Calu3 (cell line): ENCODE data around the gene NHEJ1. TPM values are rescaled to one million over a fixed set of nuclear protein-coding genes. Genes with fewer than 3 reads are reported as not detected.

ENCODE experiments used
- BruUV-seq: library from RNA; stranded (reverse); fragments of 400-500 nt; replicated peaks from 2 replicates; lab custom pipeline; 2021; lab: Mats Ljungman, UMichigan
- CTCF ChIA-PET: fragments of 300-600 bp; sonication (Branson Sonifier 250); formaldehyde crosslinking; loops from one replicate; lab custom pipeline; 2022; ENCODE audit warnings: antibody characterized with exemption; lab: Charles Lee
- DNase-seq: peaks from one replicate; pipeline ENCODE4 v3.0.0; 2022
- H3K27ac Mint-ChIP-seq: one replicate; pipeline ENCODE4 v1.8.0; 2022; ENCODE audit warnings: mixed read lengths; ENCODE audit not compliant: unreplicated experiment
- H3K27me3 Mint-ChIP-seq: one replicate; pipeline ENCODE4 v1.8.0; 2022; ENCODE audit warnings: mixed read lengths; ENCODE audit not compliant: unreplicated experiment
- H3K36me3 Mint-ChIP-seq: one replicate; pipeline ENCODE4 v1.8.0; 2022; ENCODE audit warnings: mild to moderate bottlenecking, moderate library complexity, mixed read lengths; ENCODE audit not compliant: insufficient read depth, unreplicated experiment
- H3K4me1 Mint-ChIP-seq: one replicate; pipeline ENCODE4 v1.8.0; 2022; ENCODE audit warnings: mild to moderate bottlenecking, low read depth, mixed read lengths; ENCODE audit not compliant: unreplicated experiment
- H3K4me3 Mint-ChIP-seq: one replicate; pipeline ENCODE4 v1.8.0; 2022; ENCODE audit warnings: mild to moderate bottlenecking, low read depth, moderate library complexity, mixed read lengths; ENCODE audit not compliant: unreplicated experiment
- H3K9me3 Mint-ChIP-seq: one replicate; pipeline ENCODE4 v1.8.0; 2022; ENCODE audit warnings: low read depth, mixed read lengths; ENCODE audit not compliant: unreplicated experiment
- intact Hi-C: fragments of 100-400 bp; cut with micrococcal nuclease; formaldehyde crosslinking; loops from one replicate; pipeline ENCODE4 v1.10.0; 2022; ENCODE audit not compliant: unreplicated experiment
- total RNA-seq: library from RNA; stranded (reverse); gene quantifications from 2 replicates; pipeline ENCODE4 v1.2.3, GENCODE V29; 2022
- TF ChIP-seq, protein P1 (sequence below): fragments of 200-600 bp; IDR thresholded peaks from one replicate; pipeline ENCODE4 v1.8.0; 2022; ENCODE audit warnings: antibody characterized with exemption; ENCODE audit not compliant: unreplicated experiment

NHEJ1 gene
- total RNA-seq, 1 experiment from 2014 or later = 12.4 TPM

DNA sequence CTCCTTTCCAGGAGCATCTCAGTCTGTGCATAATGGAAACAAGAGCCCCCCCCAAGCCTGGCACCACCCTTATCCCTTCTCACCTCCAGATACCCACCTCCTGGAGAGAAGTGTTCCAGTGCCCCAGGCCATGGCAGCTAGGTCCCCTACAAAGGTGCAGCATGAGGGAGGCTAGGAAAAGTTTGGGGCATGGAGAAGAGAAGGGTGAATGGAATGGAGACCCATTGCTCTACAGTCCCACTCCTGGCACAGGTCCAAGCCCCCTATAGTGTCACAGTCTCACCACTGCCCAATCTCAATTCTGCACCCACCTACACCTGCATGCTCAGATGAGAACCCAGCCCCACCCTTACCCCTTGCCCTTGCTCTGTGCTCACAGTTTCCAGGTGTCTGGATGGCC is 8.3 kb upstream of the NHEJ1 start:
- intact Hi-C loops = loop anchor here (10.0 kb wide), 1 partner anchor 46 kb away; the partner anchor contains the start of gene ABCB6
- H3K4me1 Mint-ChIP-seq = peaks cover under 1% of the 10 kb centered on the region

DNA sequence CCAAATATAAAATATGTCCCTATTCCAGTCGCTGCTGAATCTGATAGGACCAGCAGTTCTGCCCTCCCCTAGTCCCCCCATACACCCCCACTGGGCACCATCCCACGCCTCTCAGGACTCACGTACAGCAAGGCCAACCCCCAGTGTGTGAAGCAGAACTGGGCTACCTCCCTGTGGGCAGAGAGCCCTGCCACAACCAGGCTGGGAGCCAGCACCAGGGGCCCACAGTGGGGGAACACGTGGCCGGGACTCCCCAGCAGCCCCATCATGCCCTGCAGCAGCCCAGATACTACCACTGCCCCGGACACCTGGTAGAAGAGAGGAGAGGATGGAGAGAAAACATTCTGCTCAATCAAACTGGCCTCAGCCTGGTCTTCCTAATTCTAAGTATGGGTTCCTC is 7.9 kb upstream of the NHEJ1 start:
- TF ChIP-seq, protein P1, sequence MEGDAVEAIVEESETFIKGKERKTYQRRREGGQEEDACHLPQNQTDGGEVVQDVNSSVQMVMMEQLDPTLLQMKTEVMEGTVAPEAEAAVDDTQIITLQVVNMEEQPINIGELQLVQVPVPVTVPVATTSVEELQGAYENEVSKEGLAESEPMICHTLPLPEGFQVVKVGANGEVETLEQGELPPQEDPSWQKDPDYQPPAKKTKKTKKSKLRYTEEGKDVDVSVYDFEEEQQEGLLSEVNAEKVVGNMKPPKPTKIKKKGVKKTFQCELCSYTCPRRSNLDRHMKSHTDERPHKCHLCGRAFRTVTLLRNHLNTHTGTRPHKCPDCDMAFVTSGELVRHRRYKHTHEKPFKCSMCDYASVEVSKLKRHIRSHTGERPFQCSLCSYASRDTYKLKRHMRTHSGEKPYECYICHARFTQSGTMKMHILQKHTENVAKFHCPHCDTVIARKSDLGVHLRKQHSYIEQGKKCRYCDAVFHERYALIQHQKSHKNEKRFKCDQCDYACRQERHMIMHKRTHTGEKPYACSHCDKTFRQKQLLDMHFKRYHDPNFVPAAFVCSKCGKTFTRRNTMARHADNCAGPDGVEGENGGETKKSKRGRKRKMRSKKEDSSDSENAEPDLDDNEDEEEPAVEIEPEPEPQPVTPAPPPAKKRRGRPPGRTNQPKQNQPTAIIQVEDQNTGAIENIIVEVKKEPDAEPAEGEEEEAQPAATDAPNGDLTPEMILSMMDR = no peak
- H3K36me3 Mint-ChIP-seq = no peaks in the 10 kb centered on the region
- no peak overlapping the region for H3K4me3 Mint-ChIP-seq
- H3K27ac Mint-ChIP-seq = no peak overlapping the region
- H3K27me3 Mint-ChIP-seq = no peaks in the 10 kb centered on the region
- DNase-seq = no peak
- no TSS peak for BruUV-seq
- no peaks in the 10 kb centered on the region for H3K4me1 Mint-ChIP-seq
- no peaks in the 10 kb centered on the region for H3K9me3 Mint-ChIP-seq
- CTCF ChIA-PET = no interaction called here
- intact Hi-C loops = loop anchor here (10.0 kb wide), 1 partner anchor 46 kb away; the partner anchor contains the start of gene ABCB6

More for the DNA sequence above, 8.3 kb upstream of the NHEJ1 start:
- TF ChIP-seq, protein P1 = no peak
- H3K9me3 Mint-ChIP-seq = no peaks in the 10 kb centered on the region
- DNase-seq = no peak
- H3K4me3 Mint-ChIP-seq = no peak overlapping the region
- H3K36me3 Mint-ChIP-seq = peaks cover 2% of the 10 kb centered on the region
- CTCF ChIA-PET = no interaction called here
- no peaks in the 10 kb centered on the region for H3K27me3 Mint-ChIP-seq
- BruUV-seq = no TSS peak
- H3K27ac Mint-ChIP-seq = no peak overlapping the region

DNA sequence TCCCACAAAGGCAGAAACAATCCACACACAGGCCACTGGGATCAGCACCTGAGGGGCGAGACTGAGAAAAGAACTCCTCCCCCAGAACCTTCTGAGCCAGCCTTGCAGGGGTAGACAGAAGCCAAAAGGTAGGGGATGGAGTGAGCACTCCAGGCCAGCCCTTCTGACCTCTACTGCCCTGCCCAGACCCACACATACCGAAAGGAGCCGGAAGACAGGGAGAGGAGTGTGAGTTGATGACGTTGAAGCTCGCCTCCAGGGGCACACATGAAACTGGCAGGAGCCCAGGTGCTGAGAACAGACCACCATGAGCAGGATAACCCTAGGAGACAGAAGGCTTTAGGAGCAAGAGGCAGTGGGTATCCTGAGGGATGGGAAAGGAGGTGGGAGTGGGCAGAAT is 7.4 kb upstream of the NHEJ1 start:
- H3K36me3 Mint-ChIP-seq = no peaks in the 10 kb centered on the region
- no peak overlapping the region for H3K27ac Mint-ChIP-seq
- H3K4me1 Mint-ChIP-seq = no peaks in the 10 kb centered on the region
- no TSS peak for BruUV-seq
- H3K9me3 Mint-ChIP-seq = no peaks in the 10 kb centered on the region
- DNase-seq = no peak
- CTCF ChIA-PET = no interaction called here
- intact Hi-C loops = loop anchor here (10.0 kb wide), 1 partner anchor 47 kb away; the partner anchor contains the start of gene ABCB6
- no peak overlapping the region for H3K4me3 Mint-ChIP-seq
- no peaks in the 10 kb centered on the region for H3K27me3 Mint-ChIP-seq
- TF ChIP-seq, protein P1 = no peak

DNA sequence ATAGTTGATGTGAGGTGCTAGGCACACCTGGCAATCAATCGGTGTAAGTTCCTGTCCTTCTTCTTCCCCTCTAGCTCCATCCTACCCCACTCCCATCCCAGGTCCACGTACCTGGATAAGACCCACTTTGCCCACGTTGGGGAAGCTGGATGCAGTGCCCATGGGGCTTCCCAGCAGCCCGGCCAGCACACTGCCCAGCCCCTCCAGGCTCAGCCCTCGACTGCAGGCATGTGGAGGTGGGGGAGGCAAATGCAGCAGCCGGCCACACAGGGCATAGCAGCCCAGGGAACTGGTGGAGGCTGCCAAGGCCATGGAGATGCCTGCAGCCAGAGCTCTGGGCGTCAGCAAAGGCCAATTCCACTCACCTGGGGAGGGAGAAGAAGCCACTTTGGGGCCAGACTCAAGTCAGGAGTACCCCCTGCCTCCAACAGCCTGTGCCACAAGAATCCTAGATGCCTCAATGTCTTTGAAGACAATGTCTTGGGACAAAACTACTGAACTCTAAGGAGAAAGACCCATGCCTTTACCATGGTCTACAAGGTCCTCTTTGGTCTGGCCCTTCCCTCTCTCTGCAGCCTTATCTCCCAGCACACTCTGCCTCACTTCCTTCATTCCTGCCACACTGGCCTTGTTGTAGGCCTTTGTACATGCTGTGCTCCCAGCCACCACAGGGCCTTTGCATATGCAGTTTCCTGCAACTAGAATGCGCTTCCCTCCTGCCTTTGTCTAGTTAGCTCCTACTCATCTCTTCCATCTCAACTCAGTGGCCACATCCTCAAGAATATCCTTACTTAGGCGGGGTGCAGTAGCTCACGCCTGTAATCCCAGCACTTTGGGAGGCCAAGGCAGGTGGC is 4.7 kb upstream of the NHEJ1 start:
- Mint-ChIP-seq H3K4me1 (peaks cover 10% of the 10 kb centered on the region), H3K4me3 (no peak overlapping the region), H3K36me3 (peaks cover 6% of the 10 kb centered on the region), H3K27ac (no peak overlapping the region), H3K9me3 (no peaks in the 10 kb centered on the region), H3K27me3 (no peaks in the 10 kb centered on the region)
- intact Hi-C loops = loop anchor here (10.0 kb wide), 1 partner anchor 50 kb away; the partner anchor contains the start of gene ABCB6
- DNase-seq = no peak
- TF ChIP-seq, protein P1 = no peak
- CTCF ChIA-PET = no interaction called here
- BruUV-seq = no TSS peak
